Left kidney (tissue), 8 donors: ENCODE measurements around the gene DCUN1D4. TPM values are rescaled to one million over a fixed set of nuclear protein-coding genes. Genes with fewer than 3 reads are reported as not detected.

Experiments used
- DNase-seq: peaks from one replicate; pipeline ENCODE4 v3.0.0-alpha.2; 2013
- long read RNA-seq, 8 donors: transcript quantifications; one replicate each; lab custom pipeline, GENCODE V29; 2026
- polyA plus RNA-seq: library from polyadenylated mRNA; unstranded; fragments of 120-200 nt; gene quantifications from one replicate; pipeline ENCODE4 v1.2.1, GENCODE V29; 2013; ENCODE audit not compliant: insufficient read length

The DCUN1D4 gene
- 79.1 TPM for polyA plus RNA-seq
- long read RNA-seq, donor 1, full-length matches to known transcripts, result 5 of 5 reads
- long read RNA-seq, donor 1, partial matches to known transcripts, result 0 of 5 reads
- long read RNA-seq, donor 1, other reads (novel, unspliced or antisense), result 0 of 5 reads
- long read RNA-seq, donor 2, full-length matches to known transcripts, result 6 of 6 reads
- long read RNA-seq, donor 2, partial matches to known transcripts, result 0 of 6 reads
- long read RNA-seq, donor 2, other reads (novel, unspliced or antisense), result 0 of 6 reads
- long read RNA-seq, donor 3, full-length matches to known transcripts, result 1 of 1 reads
- long read RNA-seq, donor 3, partial matches to known transcripts, result 0 of 1 reads
- long read RNA-seq, donor 3, other reads (novel, unspliced or antisense), result 0 of 1 reads
- long read RNA-seq, donor 4, full-length matches to known transcripts, result 1 of 1 reads
- long read RNA-seq, donor 4, partial matches to known transcripts, result 0 of 1 reads
- long read RNA-seq, donor 4, other reads (novel, unspliced or antisense), result 0 of 1 reads
- long read RNA-seq, donor 5, full-length matches to known transcripts, result 11 of 11 reads
- long read RNA-seq, donor 5, partial matches to known transcripts, result 0 of 11 reads
- long read RNA-seq, donor 5, other reads (novel, unspliced or antisense), result 0 of 11 reads
- long read RNA-seq, donor 6, full-length matches to known transcripts, result 7 of 7 reads
- long read RNA-seq, donor 6, partial matches to known transcripts, result 0 of 7 reads
- long read RNA-seq, donor 6, other reads (novel, unspliced or antisense), result 0 of 7 reads
- long read RNA-seq, donor 7, full-length matches to known transcripts, result 15 of 15 reads
- long read RNA-seq, donor 7, partial matches to known transcripts, result 0 of 15 reads
- long read RNA-seq, donor 7, other reads (novel, unspliced or antisense), result 0 of 15 reads
- long read RNA-seq, donor 8, full-length matches to known transcripts, result 2 of 2 reads
- long read RNA-seq, donor 8, partial matches to known transcripts, result 0 of 2 reads
- long read RNA-seq, donor 8, other reads (novel, unspliced or antisense), result 0 of 2 reads

- peak; percentile 99 for DNase-seq
These were observed at the start of gene DCUN1D4 for GRCh38 chr4:51842554-51843308. DCUN1D4 (plus strand) TSS chr4:51843153; CDS start chr4:51843243, 90 bp downstream.

DNA sequence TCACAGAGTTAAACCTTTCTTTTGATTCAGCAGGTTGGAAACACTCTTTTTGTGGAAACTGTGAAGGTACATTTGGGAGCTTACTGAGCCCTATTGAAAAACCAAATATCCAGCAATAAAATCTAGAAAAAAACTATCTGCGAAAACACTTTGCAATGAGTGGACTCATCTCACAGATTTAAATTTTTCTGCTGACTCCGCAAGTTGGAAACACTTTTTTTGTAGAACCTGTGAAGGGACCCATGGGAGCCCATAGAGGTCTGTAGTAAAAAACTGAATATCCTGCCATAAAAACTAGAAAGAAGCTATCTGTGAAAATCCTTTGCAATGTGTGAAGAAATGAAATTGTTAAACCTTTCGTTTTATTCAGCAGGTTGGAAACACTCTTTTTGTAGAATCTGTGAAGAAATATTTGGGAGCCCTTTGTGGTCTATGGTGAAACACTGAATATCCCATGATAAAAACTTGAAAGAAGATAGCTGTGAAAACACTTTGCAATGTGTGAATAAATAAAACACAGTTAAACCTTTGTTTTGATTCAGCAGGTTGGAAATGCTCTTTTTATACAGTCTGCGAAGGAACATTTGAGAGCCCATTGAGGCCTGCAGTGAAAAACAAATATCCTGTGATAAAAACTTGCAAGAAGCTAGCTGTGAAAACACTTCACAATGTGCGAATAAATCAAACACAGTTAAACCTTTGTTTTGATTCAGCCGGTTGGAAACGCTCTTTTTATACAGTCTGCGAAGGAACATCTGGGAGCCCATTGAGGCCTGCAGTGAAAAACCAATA lies 22.3 kb upstream of the DCUN1D4 start:
- no peak for DNase-seq

DNA sequence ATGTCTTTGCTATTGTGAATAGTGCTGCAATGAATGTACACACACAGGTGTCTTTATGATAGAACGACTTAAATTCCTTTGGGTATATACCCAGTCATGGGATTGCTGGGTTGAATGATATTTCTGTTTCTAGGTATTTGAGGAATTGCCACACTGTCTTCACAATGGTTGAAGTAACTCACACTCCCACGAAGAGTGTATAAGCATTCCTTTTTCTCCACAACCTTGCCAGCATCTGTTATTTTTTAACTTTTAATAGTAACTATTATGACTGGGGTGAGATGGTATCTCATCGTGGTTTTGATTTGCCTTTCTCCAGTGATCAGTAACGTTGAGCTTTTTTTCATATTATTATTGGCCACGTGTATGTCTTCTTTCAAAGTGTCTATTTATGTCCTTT lies 17.6 kb upstream of the DCUN1D4 start:
- no peak for DNase-seq

- DNase-seq, result no peak
These were observed 12.7 kb upstream of the DCUN1D4 start for GRCh38 chr4:51830156-51830720.

- peak; percentile 53 for DNase-seq
These were observed 11.8 kb upstream of the DCUN1D4 start for GRCh38 chr4:51831133-51831532.

- no peak for DNase-seq
These were observed 9.7 kb upstream of the DCUN1D4 start for GRCh38 chr4:51833236-51833635.

GRCh38 chr4:51835079-51835478 lies 7.9 kb upstream of the DCUN1D4 start:
- no peak for DNase-seq

DNA sequence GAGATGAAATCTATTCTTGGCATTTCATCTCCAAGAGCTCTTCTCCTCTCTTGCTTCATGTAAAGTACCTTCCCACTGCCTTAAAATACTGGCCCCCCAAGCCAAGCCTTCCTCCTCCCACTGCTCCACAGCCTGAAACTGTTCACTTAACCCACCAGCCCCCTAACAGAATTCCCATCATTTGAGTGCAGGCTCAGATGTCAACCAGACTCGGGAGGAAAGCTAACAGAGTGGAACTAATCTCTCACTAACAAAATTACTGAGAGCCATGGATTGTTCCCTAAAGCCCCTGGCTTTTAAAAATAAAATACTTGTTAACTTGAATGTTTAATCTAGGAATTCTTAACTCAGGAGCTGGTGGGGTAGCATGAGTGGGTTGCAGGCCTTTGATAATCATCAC lies 7.1 kb upstream of the DCUN1D4 start:
- peak; percentile 50 for DNase-seq

DNA sequence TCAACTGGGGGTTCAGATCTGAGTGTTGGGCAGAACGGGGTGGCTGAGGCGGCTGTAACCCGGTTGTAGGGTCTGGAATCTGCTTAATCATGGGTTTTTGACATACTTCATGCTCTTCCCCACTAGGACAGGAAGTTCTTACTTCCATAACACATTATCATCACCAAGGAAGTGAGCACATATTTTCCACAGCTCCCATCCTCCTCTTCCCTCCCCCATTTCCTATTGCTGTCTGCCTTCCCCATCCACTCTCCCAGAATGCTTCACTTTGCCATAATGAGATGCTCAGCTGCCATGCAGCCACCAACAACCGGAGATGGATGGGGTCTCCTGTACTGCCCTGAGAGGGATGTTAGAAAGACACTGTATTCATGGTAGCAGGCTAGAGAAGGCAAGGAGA lies 6.4 kb upstream of the DCUN1D4 start:
- peak; percentile 10 for DNase-seq

GRCh38 chr4:51840781-51841180 lies 2.2 kb upstream of the DCUN1D4 start:
- DNase-seq, result no peak

GRCh38 chr4:51842167-51842553 lies 793 bp upstream of the DCUN1D4 start:
- DNase-seq, result no peak

GRCh38 chr4:51843309-51844152 lies 578 bp downstream of the DCUN1D4 start:
- DNase-seq, result peak; percentile 36

DNA sequence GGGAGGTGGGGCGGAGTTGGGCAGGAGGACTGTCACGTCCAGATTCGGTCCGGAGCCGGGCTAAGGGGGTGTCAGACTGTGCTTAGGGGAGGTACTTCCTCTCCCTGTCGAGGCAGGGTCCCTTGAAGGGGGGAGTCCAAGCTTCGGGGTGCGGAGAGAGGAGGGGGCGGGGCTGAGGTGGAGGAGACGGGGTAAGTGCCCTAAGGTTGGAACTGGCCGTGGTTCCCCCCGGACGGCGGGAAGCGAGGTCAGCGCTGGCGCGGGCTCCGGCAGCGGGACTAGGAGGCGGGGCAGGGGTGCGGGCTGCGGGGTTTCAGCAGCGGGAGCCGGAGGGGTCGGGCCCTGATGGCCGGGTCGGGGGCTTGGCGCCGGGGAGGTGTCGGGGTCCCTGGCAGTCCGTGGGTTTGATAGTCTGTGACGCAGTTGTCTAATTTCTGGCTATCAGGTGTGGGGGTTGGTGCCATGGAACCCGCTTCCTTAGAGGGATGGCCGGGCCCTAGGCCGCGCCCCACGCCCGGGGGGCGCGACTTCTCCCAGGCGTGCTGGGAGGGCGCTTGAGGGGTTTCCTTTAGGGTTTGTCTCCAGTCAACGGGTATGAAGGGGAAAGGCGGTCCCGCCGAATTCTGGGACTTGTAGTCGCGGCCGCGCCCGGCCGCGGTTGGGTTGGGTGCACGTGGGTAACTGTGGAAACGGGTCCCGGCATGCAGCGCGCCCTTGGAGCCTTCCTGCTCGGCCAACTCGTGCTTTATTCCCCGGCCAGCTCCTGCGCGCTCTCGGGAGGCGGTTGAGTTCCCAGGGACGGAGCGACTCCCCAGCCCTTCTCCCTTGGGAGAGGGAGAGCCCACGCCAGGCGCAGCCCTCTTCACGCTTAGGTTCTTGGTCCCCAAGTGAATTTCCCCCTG lies 1.5 kb downstream of the DCUN1D4 start:
- peak; percentile 85 for DNase-seq

DNA sequence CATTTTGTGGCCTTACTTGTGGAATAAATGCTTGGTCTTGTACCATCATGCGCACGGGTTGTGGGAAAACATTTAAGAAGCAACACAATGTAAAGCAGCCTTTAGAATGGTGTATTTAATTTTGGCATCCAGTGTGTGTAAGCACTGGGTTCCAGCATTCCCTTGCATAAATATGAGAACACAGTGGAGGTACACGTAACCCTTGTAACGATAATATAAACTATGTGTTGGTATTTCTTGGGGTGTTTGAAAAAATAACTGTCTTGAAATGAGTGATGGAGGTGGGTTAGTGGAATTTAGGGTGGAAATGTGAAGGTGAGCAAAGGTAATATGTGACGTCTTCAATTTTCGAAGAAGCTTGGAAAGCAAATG lies 2.1 kb downstream of the DCUN1D4 start:
- no peak for DNase-seq

DNA sequence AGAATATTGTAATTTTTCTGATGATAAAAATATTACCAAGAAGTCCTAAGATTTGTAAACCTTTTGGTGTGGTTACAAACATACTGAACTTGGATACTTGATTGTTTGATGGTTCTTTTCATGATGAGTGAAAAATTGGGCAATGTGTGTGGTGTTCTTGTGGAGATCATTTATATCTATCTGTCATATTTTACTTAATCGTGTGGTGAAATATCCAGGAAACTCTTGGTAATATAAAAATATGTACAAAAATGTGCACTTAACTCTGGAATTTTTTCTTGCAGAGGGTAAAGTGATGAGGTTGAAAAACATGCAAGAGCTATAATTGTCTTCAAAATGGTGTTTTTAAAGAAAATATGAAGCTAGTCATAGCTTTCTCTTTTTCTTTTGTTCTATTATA lies 2.8 kb downstream of the DCUN1D4 start:
- no peak for DNase-seq

DNA sequence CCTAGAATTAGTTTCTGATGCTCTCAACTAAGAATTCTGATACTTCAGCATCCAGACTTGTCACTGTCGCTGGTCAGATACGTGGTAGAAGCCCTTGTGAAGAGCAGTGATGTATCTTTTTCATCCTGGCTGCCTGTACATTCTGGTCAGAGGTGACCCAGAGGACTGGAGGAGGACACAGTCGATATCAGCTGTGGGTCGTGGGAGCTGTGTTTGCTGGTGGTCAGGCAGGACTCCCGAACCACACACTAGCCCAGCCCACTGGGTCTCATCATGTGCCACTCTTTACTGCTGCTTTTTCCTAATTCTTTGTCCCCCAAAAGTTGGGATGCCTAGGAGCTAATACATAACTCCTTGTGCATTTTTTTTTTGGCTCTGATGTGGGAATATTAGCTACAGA lies 6.5 kb downstream of the DCUN1D4 start:
- DNase-seq, result no peak

- no peak for DNase-seq
These were observed 7.3 kb downstream of the DCUN1D4 start for GRCh38 chr4:51850294-51850693.

- no peak for DNase-seq
These were observed 8.4 kb downstream of the DCUN1D4 start for GRCh38 chr4:51851090-51851936.
